Activated CD4-positive, alpha-beta T cell treated with anti-CD3 and anti-CD28 coated beads, Interleukin-2, amount 10 ng/mL, durations not matched to agents 7 days and 5 days (primary cell): Measurements from ENCODE around the gene ABCA2. TPM values are rescaled to one million over a fixed set of nuclear protein-coding genes. Genes with fewer than 3 reads are reported as not detected.

Source experiments
- CTCF ChIA-PET: fragments of 350-600 bp; sonication (Branson Sonifier 250); formaldehyde crosslinking; loops from one replicate; lab custom pipeline; 2021; ENCODE audit warnings: antibody characterized with exemption; lab: Charles Lee
- POLR2A ChIA-PET: fragments of 350-600 bp; sonication (Branson Sonifier 250); formaldehyde crosslinking; loops from one replicate; lab custom pipeline; 2021; ENCODE audit warnings: antibody characterized with exemption; lab: Charles Lee
- DNase-seq: peaks from one replicate; pipeline ENCODE4 v3.0.0-alpha.2; 2020
- H3K27ac Mint-ChIP-seq: one replicate; pipeline ENCODE4 v1.8.0; 2021; ENCODE audit warnings: mild to moderate bottlenecking, moderate library complexity, mixed read lengths
- H3K27me3 Mint-ChIP-seq: one replicate; pipeline ENCODE4 v1.8.0; 2021; ENCODE audit warnings: mixed read lengths
- H3K36me3 Mint-ChIP-seq: one replicate; pipeline ENCODE4 v1.8.0; 2021; ENCODE audit warnings: low read depth, mixed read lengths
- H3K4me1 Mint-ChIP-seq: one replicate; pipeline ENCODE4 v1.8.0; 2021; ENCODE audit warnings: mixed read lengths
- H3K4me3 Mint-ChIP-seq: one replicate; pipeline ENCODE4 v1.8.0; 2021; ENCODE audit warnings: mild to moderate bottlenecking, moderate library complexity, mixed read lengths
- H3K9me3 Mint-ChIP-seq: one replicate; pipeline ENCODE4 v1.8.0; 2021; ENCODE audit warnings: mixed read lengths
- total RNA-seq, 2 experiments: library from RNA; stranded (reverse); gene quantifications; one replicate each; pipeline ENCODE4 v1.2.3, GENCODE V29; 2021

The ABCA2 gene
- total RNA-seq, 2 experiments from 2014 or later: 67.7 to 70.3 TPM

DNA sequence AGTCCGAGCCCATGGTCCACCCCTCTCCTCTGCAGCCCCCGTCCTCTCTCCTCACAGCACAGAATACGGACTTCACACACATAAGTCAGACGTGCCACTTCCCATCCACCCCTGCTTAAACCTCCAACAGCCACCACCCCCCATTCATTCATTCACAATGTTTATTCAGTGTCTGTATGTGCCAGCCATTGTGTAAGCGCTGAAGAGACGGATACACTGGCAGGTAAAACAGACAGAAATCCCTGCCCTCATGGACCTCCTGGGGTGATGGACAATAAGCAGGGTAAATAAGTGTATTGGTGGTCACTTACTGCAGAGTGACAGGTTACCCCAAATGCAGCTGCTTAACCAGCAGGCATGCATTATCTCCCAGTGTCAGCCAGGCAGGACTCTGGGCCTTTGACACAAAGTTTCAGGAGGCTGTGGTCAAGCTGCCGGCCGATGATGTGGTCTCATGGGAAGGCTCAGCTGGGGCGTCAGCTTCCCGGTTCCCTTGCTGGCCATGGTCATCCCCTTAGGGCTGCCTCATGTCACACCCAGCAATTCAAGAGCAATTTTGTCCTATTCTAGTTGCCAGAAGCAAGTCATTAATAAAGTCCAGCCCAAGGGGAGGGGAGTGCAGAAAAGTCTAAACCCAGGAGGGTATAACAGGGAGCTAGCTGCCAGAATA, 37.7 kb downstream of the ABCA2 start:
- H3K4me1 Mint-ChIP-seq: peaks cover 15% of the 10 kb centered on the region
- no peak overlapping the region for H3K4me3 Mint-ChIP-seq
- DNase-seq: no peak
- no peaks in the 10 kb centered on the region for H3K9me3 Mint-ChIP-seq
- peaks cover 18% of the 10 kb centered on the region for H3K27me3 Mint-ChIP-seq
- ChIA-PET POLR2A (no interaction called here), CTCF (no interaction called here)
- H3K36me3 Mint-ChIP-seq: peaks cover 7% of the 10 kb centered on the region
- H3K27ac Mint-ChIP-seq: peak overlapping the region; percentile 26

DNA sequence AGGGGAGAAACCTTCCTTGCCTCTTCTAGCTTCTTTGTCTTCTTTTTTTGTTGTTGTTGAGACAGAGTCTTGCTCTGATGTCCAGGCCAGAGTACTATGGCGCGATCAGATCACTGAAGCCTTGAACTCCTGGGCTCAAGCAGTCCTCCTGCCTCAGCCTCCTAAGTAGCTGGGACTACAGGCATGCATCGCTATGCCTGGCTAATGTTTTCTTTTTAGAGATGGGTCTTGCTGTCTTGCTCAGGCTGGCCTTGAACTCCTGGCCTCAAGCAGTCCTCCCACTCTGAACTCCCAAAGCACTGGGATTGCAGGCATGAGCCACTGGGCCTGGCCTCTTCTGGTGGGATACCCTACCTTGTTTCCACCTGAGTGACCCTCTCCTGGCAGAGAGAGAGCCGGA, 39.2 kb downstream of the ABCA2 start:
- Mint-ChIP-seq H3K4me3 (no peak overlapping the region), H3K4me1 (peaks cover 13% of the 10 kb centered on the region), H3K9me3 (no peaks in the 10 kb centered on the region), H3K27ac (no peak overlapping the region), H3K36me3 (peaks cover 5% of the 10 kb centered on the region), H3K27me3 (peaks cover 30% of the 10 kb centered on the region)
- DNase-seq: no peak
- ChIA-PET POLR2A (interaction anchor here (0.7 kb wide), 1 partner anchor 39 kb away, joined by 7 read pairs; no protein-coding TSS in a partner anchor), CTCF (interaction anchor here (1.0 to 2.0 kb wide), 2 partner anchors 40 to 146 kb away, joined by 3 to 9 read pairs; no protein-coding TSS in a partner anchor)

DNA sequence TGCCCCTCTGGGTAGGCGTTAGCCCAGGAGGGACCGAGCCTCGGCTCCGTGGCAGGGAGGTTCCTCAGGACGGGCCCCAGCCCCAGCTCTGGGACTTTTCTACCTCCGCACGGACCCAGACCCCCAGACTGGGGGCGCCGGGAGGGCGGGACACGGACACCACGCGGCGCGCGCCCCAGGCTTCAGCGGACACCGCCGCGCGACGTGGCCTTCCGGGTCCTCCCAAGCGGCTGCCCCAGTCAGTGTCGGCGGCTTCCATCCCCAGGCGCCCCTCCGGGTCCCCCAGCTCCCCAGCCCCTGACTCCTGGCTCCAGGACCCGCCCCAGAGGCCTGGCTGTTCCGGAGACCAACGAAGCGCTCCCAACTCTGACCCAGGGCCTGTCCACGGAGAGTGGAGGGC, 42.2 kb downstream of the ABCA2 start:
- Mint-ChIP-seq H3K4me1 (peaks cover 2% of the 10 kb centered on the region), H3K36me3 (no peaks in the 10 kb centered on the region), H3K9me3 (no peaks in the 10 kb centered on the region), H3K27ac (no peak overlapping the region), H3K27me3 (peaks cover 33% of the 10 kb centered on the region), H3K4me3 (no peak overlapping the region)
- CTCF ChIA-PET: interaction anchor here (0.8 to 1.9 kb wide), 4 partner anchors 10 to 144 kb away, joined by 3 to 6 read pairs (median 4); partner anchors contain the start of gene AJM1
- POLR2A ChIA-PET: no interaction called here
- DNase-seq: no peak

DNA sequence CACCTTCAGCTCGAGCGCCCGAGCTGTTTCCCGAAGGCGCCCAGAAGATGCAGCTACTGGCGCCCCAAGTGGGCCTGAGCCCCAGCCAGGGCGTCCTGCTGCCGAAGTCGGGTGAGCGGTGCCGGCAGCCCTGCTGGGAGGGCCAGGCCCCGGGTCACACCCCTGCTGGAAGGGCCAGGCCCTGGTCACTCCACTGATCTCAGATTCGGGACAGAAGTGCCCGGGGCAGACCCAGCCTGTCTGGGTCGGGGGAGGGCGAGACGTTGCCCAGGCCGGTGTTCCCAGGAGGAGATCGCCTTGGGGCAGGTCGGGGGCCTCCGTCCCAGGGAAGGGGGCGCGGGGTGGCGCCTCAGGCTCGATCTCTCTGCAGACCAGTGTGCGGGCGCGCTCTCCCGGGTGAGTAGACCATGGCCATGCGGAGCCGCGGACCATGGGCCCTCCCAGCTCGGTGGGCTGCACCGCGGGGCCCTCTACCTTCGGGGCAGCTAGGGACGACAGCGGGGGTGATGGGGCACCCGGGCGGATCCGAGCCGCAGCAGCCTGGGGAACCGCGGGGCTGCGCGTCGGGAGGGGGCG, 42.9 kb downstream of the ABCA2 start:
- no peak for DNase-seq
- ChIA-PET POLR2A (no interaction called here), CTCF (interaction anchor here (1.5 to 1.9 kb wide), 2 partner anchors 9 to 50 kb away, joined by 6 read pairs; no protein-coding TSS in a partner anchor)
- Mint-ChIP-seq H3K9me3 (no peaks in the 10 kb centered on the region), H3K36me3 (no peaks in the 10 kb centered on the region), H3K27me3 (peaks cover 32% of the 10 kb centered on the region), H3K4me1 (peaks cover 2% of the 10 kb centered on the region), H3K4me3 (no peak overlapping the region), H3K27ac (no peak overlapping the region)

DNA sequence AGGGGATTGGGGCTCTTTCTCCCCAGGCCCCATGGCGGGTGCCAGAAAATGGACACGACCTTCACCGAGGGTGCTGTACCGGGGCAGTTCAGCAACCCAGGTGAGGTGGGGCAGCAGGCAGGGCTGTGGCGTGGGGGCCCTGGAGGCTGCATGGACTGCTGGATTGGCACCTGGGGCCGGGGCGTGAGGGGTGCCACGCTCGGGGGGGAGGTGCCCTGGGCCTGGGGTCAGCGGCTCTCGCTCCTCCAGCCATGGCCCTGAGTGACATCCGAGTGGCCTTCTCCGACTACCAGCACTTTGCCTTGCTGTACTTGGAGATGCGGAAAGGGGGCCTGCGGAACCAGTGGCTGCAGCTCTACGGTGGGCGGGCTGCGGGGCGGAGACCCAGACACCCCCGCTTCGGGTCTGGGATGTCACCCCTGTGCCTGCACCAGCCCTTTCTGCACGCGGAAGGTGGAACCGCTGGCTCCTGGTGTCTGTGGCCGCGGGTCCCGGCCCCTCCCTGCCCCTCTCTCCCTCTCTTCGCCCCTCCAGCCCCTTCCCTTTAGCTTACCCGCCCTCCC, 43.5 kb downstream of the ABCA2 start:
- no peak overlapping the region for H3K4me3 Mint-ChIP-seq
- no peak overlapping the region for H3K27ac Mint-ChIP-seq
- no peak for DNase-seq
- POLR2A ChIA-PET: no interaction called here
- H3K4me1 Mint-ChIP-seq: peaks cover 2% of the 10 kb centered on the region
- no peaks in the 10 kb centered on the region for H3K9me3 Mint-ChIP-seq
- no peaks in the 10 kb centered on the region for H3K36me3 Mint-ChIP-seq
- H3K27me3 Mint-ChIP-seq: peaks cover 31% of the 10 kb centered on the region
- CTCF ChIA-PET: interaction anchor here (1.5 to 1.9 kb wide), 2 partner anchors 9 to 51 kb away, joined by 6 read pairs; no protein-coding TSS in a partner anchor

DNA sequence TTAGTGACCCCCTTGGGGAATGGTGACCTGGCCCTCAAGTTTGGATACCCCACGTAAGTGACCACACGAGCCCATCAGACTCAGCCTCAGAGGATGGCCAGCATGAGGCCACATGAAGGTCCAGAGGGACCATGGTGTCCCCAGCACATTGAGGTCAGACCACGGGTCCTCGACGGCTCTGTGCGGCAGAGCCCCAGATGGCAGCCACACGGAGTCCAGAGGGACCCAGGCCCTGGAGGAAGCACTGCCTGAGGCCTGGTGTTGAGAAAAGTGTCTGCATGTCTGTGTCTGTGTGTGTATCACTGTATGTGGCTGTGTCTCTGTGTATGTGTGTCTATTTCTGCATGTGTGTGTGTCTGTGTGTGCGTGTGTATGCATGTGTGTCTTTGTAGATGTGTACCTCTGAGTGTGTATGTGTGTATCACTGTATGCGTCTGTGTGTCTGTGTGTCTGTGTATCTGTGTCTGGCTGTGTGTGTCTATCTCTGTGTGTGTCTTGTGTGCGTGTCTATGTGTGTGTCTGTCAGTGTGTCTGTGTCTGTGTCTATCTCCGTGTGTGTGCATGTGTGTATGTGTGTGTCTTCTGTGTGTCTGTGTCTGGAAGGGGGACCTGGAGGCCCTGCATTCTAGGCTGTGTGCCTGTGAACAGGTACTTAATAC, 44.3 kb downstream of the ABCA2 start:
- Mint-ChIP-seq H3K36me3 (no peaks in the 10 kb centered on the region), H3K4me1 (peaks cover 2% of the 10 kb centered on the region), H3K9me3 (no peaks in the 10 kb centered on the region), H3K4me3 (no peak overlapping the region), H3K27ac (peak overlapping the region; percentile 0), H3K27me3 (peaks cover 28% of the 10 kb centered on the region)
- CTCF ChIA-PET: no interaction called here
- POLR2A ChIA-PET: no interaction called here
- no peak for DNase-seq

DNA sequence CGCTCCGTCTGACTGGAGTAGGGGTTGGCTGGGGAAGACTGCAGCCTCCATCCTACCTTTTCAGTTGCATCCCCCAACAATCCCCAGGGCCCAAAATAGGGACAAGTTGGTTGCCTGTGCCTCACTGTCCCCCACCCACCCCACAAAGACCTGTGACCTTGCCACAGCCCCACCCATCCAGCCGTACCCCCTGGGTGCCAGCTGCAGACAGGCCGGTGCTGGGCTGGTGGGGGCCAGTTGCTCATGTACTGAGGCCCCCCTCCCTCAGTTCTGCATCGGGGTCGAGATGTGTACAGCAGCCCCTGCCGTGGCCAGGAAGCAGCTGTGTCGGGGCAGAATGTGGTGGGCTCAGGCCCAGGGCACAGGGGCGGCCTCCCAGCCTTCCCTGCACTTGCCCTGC, 44.9 kb downstream of the ABCA2 start:
- H3K27me3 Mint-ChIP-seq: peaks cover 27% of the 10 kb centered on the region
- ChIA-PET POLR2A (no interaction called here), CTCF (no interaction called here)
- no peak overlapping the region for H3K27ac Mint-ChIP-seq
- no peak overlapping the region for H3K4me3 Mint-ChIP-seq
- H3K9me3 Mint-ChIP-seq: no peaks in the 10 kb centered on the region
- DNase-seq: no peak
- peaks cover 2% of the 10 kb centered on the region for H3K4me1 Mint-ChIP-seq
- H3K36me3 Mint-ChIP-seq: no peaks in the 10 kb centered on the region

DNA sequence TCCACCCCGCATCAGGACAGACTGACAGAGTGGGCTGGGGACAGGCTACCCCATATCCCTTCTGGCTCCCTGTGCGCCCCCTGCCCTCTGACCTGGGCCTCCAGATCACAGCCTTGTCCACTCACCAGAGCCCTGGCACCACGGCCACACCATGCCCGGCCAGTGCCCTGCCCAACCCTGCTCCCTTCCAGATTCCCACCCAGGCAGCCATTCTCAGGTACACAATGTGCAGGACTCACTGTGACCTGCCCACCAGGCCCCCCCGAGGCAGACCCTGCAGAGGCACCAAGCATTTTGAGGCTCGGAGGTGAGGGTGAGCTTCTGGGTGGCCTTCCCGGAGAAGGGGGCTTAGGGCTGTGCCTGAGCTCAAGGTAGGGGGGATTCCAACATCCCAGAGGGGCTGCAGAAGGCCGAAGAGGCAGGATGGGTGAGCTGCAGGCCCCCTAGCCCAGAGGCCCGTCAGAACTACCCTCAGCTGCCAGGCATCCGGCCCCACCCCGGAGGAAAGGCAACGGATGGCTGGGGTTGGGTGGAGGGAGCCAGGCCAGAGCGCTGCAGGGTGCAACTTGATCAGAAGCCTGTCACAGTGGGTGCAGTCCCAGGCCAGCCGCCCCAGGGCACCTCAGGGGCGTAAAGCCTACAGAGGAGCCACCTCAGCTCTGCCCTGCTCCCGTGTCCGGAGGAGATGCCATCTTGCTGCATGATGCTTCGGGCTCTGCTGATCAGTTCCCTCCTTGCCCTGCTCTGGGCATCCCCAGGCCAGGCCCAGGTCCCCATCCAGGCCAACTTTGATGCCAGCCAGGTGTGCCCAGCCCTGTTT, 45.6 kb downstream of the ABCA2 start, which contains the start of gene LCNL1:
Gene LCNL1, plus strand, starts transcription at position 762 of the 820 bp plus-strand sequence. CDS start 594 bp downstream, outside the sequence.
- Mint-ChIP-seq H3K4me1 (peaks cover 2% of the 10 kb centered on the region), H3K27me3 (peaks cover 23% of the 10 kb centered on the region), H3K4me3 (no peak within 1 kb of the TSS), H3K36me3 (no peaks in the 10 kb centered on the region), H3K27ac (no peak within 1 kb of the TSS), H3K9me3 (no peaks in the 10 kb centered on the region)
- ChIA-PET CTCF (interaction anchor here (2.0 kb wide), 1 partner anchor 46 kb away, joined by 5 read pairs; the partner anchor contains the start of gene ABCA2), POLR2A (no interaction called here)
- no peak for DNase-seq

DNA sequence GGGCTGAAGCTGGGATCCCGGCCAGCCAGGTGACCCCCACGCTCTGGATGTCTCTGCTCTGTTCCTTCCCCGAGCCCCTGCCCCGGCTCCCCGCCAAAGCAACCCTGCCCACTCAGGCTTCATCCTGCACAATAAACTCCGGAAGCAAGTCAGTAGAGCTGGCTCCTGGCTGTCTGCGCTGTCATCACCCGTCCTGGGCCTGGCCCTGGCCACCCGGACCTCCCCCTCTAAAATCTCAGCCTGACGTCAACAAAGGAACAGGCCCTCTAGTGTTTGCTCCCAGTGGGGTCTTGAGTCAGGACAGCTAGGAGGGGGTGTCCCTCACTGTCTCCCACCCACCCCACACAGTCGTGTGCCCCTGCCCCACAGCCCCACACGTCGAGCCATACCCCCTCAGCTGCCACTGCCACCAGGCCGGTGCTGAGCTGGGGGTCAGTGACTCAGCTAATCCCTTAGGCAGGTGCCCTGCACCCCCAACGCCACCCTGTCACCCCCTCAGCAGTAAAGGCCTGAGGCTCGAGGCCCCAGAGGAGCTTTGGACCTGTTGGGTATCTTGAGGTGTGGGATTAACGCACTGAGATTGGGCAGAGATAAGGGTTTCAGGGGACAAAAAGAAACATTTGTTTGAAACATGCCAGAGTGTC, 46.3 kb downstream of the ABCA2 start:
- peaks cover 3% of the 10 kb centered on the region for H3K4me1 Mint-ChIP-seq
- ChIA-PET POLR2A (no interaction called here), CTCF (interaction anchor here (2.0 kb wide), 1 partner anchor 47 kb away, joined by 5 read pairs; the partner anchor contains the start of gene ABCA2)
- DNase-seq: no peak
- no peaks in the 10 kb centered on the region for H3K9me3 Mint-ChIP-seq
- peaks cover 21% of the 10 kb centered on the region for H3K27me3 Mint-ChIP-seq
- no peak overlapping the region for H3K4me3 Mint-ChIP-seq
- no peak overlapping the region for H3K27ac Mint-ChIP-seq
- no peaks in the 10 kb centered on the region for H3K36me3 Mint-ChIP-seq

DNA sequence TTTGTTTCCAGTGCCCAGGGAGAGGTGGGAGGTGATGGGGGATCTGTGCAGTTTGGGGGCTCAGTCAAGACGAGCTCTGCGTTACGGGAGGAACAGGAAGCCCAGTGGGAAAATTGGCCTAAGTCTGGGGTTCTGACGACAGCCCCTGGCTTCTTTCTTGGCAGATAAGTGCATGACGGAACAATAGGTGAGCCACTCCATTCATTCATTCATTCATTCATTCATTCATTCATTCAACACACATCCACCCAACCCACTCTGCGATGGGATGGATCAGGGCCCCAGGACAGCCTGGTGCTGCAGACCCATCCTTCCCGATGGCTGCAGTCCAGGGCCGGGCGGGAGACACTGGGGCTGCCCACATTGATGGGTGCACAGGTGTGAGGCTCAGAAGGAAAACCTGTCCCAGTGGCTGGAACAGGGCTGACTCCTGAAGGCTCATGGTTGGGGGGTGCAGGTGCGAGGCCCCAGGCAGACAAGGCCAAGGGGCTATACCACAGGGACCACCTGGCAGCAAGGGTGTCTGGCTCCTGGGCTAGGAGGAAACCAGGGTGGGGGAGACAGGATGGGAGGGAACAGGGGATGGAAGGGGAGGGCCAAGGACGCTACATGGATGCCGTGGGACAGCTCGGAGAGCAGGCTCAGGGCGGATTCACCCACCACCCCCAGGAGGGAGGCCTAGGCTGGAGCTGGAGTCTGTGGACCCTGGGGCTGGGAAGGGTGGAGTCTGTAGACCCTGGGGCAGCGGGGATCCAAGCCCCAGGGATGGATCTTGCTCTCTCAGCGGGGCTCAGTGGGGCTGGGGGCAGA, 47.2 kb downstream of the ABCA2 start:
- POLR2A ChIA-PET: no interaction called here
- H3K27me3 Mint-ChIP-seq: peaks cover 17% of the 10 kb centered on the region
- H3K36me3 Mint-ChIP-seq: no peaks in the 10 kb centered on the region
- no peak overlapping the region for H3K4me3 Mint-ChIP-seq
- H3K9me3 Mint-ChIP-seq: no peaks in the 10 kb centered on the region
- no peak for DNase-seq
- H3K27ac Mint-ChIP-seq: no peak overlapping the region
- CTCF ChIA-PET: interaction anchor here (2.0 kb wide), 1 partner anchor 48 kb away, joined by 5 read pairs; the partner anchor contains the start of gene ABCA2
- H3K4me1 Mint-ChIP-seq: peaks cover 5% of the 10 kb centered on the region
